ENCODE results near the gene ABCC12.
"Not testable (repeated sequence)": the region's sequence is repeated elsewhere in the genome, so short reads cannot be mapped to it uniquely, and the experiment has no call there.

Gene ABCC12

GRCh38 chr16:48155926-48156789, at the start of gene ABCC12:
Gene ABCC12 (minus strand): TSS chr16:48155993. CDS start chr16:48146424, 9,569 bp downstream.
- DNase-seq (ENCODE audit: low spot score): no peak

DNA sequence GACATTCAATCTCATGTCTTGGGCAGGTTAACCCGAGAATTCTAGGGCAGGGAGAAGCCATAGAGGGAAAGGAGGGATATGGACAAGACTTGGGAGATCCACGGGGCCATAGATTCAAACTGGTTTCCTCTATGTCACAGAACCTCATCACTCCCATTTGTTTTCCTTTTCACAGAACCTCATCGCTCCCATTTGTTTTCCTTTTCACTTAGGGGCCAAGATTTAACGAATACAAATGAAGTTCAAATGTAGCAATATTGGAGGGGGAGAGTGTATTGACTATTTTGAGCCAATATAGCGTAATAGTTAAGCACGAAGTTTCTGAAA, 49.0 kb upstream of the ABCC12 start:
- no peak for DNase-seq (ENCODE audit: low spot score)

- no peak for DNase-seq (ENCODE audit: low spot score)
Measured at GRCh38 chr16:48203974-48204824, 48.4 kb upstream of the ABCC12 start.

DNA sequence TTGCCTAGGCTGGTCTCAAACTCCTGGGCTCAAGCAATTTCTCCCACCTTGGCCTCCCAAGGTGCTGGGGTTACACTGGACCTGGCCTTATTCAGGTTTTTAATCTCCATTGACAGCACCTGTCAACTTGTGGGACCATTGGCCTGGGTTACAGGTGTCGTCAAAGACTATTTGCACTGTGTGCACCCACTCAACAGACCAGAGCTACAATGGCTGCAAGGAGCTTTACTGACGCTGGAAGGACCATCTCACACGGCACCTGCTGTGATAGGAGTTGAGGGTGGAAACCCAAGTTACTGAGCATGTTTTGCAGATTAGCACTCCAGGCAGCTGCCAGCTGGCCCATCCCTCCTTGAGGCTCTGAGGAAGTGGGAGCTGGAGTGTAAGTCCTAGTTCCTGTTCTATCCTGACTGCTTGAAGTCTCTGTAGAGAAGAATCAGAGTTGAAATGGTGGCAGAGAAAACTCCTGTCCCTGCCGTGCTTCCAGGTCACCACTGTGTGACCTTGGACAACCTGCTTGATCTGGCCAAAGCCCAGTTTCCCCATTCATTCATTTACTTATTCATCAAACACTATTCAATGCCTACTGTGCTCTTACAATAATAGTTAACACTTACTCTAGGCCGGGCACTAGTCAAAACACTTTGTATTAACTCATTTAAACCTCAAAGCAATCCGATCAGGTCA, 45.9 kb upstream of the ABCC12 start:
- DNase-seq (ENCODE audit: low spot score): no peak

DNA sequence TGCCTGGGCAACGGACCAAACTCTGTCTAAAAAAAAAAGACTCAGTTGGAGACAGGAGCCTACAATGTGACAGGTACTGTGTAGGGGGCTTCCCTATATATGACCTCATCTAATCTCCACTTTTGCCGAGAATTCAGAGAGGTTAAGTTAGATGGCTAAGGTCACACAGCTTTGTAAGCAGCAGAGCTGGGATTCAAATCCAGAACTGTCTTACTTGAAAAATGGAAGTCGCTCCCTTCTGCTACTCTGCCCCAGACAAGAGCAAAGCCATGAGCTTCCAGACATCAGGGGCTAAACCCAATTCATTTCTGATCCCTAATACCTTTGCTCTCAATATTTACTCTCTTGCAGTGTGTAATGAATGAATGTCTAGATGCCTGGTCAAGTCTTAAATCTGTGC, 41.5 kb upstream of the ABCC12 start:
- DNase-seq (ENCODE audit: low spot score): no peak

DNA sequence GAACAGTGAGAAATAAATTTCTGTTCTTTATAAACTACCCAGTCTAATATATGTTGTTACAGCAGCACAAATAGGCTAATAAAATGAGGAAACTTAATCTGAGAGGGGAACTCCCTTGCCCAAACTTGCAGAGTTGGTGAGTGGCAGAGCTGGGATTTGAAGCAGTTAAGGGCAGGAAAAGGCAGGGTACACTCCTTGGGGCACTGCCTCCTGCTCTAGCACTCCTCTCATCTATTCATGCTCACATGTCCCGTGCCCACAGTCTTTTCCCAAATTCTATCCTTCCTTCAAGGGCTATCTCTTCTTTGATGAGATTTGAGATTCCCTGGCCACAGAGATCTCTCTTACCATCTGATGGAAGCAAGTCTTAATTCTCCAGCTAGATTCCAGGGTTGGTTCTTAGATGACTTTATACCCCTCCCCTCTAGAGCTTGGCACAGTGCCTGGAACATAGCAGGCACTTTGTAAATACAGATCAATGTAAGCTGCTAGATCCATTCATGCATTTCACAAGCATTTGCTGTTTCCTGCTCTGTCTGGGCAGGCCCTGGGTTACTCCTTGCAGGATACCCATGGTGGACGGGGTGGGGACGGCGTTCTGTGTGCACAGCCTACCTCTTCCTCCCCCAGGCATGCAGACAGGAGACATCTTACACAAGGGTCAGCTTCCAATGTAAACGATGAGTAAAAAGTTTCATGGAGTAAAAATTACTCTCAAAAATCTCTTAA, 39.2 kb upstream of the ABCC12 start:
- no peak for DNase-seq (ENCODE audit: low spot score)

- DNase-seq (ENCODE audit: low spot score): no peak
Measured at GRCh38 chr16:48193846-48194245, 38.1 kb upstream of the ABCC12 start.

- no peak for DNase-seq (ENCODE audit: low spot score)
Measured at GRCh38 chr16:48188449-48189102, 32.8 kb upstream of the ABCC12 start.

DNA sequence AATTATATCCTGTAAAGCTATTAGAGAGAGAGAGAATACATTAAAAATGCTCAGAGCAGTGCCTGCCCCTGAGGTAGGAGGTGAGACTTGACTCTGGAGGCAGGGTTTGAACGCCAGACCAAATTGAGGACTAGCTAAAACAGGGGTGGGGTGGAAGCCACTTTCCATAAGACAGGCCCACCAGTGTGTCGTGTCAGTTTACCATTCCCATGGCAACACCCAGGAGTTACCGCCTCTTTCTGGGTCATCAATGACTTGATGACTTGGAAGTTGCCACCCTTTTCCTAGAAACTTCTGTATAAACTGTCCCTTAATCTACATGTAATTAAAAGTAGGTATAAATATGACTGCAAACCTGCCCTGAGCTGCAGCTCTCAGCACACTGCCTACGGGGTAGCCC, 32.0 kb upstream of the ABCC12 start:
- no peak for DNase-seq (ENCODE audit: low spot score)

DNA sequence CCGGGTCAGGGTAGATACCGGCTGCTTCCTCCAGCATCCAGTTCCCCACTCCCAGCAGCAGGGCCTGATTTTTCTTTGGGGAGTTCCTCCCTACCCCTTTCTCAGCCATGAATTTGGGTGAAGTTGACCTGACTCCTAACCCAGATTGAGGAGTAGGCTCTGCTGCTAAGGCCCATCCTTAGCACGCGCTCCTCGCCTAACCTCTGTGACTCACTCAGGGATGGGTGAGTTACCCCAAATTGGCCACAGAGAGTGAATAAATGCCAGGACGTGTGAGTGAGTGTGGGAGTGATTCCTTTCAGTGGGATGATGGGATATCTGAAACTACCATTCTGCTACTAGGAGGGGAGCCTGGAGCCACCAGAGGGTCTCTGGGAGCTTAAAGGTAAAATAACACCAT, 28.9 kb upstream of the ABCC12 start:
- no peak for DNase-seq (ENCODE audit: low spot score)

GRCh38 chr16:48182979-48183537, 27.3 kb upstream of the ABCC12 start:
- no peak for DNase-seq (ENCODE audit: low spot score)

- not testable (repeated sequence) for DNase-seq (ENCODE audit: low spot score)
Measured at GRCh38 chr16:48181746-48182520, 26.1 kb upstream of the ABCC12 start.

DNA sequence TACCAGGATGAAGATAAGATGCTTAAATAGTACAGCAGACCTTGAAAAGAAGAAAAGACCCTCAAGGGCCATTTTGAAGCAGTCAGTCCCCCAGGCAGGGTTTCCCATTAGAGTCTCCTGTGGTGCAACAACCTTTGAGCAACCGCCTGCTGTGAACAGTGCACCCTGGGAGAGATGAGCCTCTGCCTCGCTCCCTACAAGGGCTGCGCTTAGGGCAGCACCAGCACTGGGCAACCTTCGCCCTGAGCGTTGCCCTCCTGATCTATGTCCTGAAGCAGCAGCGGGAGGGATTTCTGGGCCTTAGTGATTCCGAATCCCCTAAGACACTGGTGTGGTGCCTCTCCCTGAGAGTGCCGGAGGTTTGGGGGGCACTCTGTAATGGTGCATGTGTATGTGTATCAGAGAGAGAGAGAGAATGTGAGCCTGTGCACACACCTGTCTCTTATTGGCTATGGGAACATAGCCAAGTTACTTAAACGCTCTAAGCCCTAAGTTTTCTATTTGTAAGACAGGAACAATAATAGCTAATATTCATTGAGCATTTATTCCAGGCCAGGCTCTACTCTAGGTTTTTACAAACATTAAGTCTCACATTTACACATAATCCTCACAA, 25.2 kb upstream of the ABCC12 start:
- no peak for DNase-seq (ENCODE audit: low spot score)

GRCh38 chr16:48176635-48177408, 21.0 kb upstream of the ABCC12 start:
- no peak for DNase-seq (ENCODE audit: low spot score)

- DNase-seq (ENCODE audit: low spot score): no peak
Measured at GRCh38 chr16:48173889-48174288, 18.1 kb upstream of the ABCC12 start.

DNA sequence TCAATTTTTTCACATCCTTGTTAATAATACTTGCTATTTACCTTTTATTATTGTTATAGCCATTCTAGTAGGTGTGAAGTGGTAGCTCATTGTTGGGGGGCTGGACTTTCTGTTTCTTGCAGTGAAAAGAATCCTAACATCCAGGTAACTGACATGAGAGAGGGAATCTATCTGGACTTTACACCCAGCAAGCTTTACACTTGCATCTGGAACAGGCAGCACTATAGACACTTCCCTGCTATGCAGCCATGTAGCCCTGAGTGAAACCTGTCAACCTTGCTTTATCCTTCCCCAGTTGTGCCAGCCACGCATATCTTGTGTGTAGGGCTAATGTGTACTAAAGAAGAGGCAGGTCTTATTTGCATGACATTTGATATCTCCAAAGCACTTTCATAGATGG, 16.9 kb upstream of the ABCC12 start:
- DNase-seq (ENCODE audit: low spot score): no peak

GRCh38 chr16:48169896-48170295, 14.1 kb upstream of the ABCC12 start:
- no peak for DNase-seq (ENCODE audit: low spot score)

DNA sequence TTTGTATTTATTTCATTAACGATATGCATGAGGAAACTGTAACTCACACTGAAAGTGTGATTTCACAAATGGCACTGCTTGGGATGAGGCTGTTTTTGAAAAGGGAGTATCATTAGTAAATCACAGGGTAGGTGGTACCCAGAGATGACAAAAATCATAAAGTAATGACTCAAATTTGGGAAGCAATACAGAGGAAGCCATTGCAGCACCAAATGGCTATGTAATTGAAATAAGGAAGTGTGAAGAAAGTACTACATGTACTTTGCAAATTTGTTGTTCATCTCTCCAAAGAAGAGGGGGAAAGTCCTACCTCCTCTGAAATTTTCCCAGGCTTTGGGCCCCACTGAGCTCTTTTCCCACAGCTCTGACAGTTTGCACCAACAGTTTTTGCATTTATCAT, 12.3 kb upstream of the ABCC12 start:
- no peak for DNase-seq (ENCODE audit: low spot score)

GRCh38 chr16:48166617-48167016, 10.8 kb upstream of the ABCC12 start:
- DNase-seq (ENCODE audit: low spot score): not testable (repeated sequence)
